GM23338 (cell line): ENCODE data around the gene UFD1. TPM values are rescaled to one million over a fixed set of nuclear protein-coding genes. Genes with fewer than 3 reads are reported as not detected.

Experiments
- ATAC-seq: fragments of 200-7000 bp; cut with Tn5 transposase; 3 replicates; pipeline ENCODE4 v1.9.1; 2020
- DNase-seq: peaks from one replicate; pipeline ENCODE4 v3.0.0-alpha.2; 2015; ENCODE audit warnings: low spot score
- H2AFZ ChIP-seq: fragments of 200-600 bp; sonication (generic); 2 replicates; pipeline ENCODE4 v1.8.0; 2016; ENCODE audit warnings: antibody characterized with exemption, mild to moderate bottlenecking, moderate library complexity
- H3F3A ChIP-seq: fragments of 200-600 bp; sonication (generic); replicated peaks from 2 replicates; pipeline ENCODE4 v1.8.0; 2017; ENCODE audit warnings: antibody characterized with exemption, mixed run types, low read depth
- H3K27ac ChIP-seq: fragments of 200-600 bp; sonication (generic); 2 replicates; pipeline ENCODE4 v1.6.1; 2016; ENCODE audit warnings: low read depth
- H3K27me3 ChIP-seq: fragments of 200-600 bp; sonication (generic); 2 replicates; pipeline ENCODE4 v1.8.0; 2016; ENCODE audit warnings: mild to moderate bottlenecking, mixed run types, moderate library complexity; ENCODE audit not compliant: insufficient read depth
- H3K36me3 ChIP-seq: fragments of 200-600 bp; sonication (generic); 2 replicates; pipeline ENCODE4 v1.8.0; 2016; ENCODE audit warnings: mild to moderate bottlenecking; ENCODE audit not compliant: insufficient read depth
- H3K4me1 ChIP-seq: fragments of 200-600 bp; sonication (generic); 2 replicates; pipeline ENCODE4 v1.8.0; 2016; ENCODE audit warnings: mild to moderate bottlenecking, moderate library complexity; ENCODE audit not compliant: insufficient read depth
- H3K4me2 ChIP-seq: fragments of 200-600 bp; sonication (generic); 2 replicates; pipeline ENCODE4 v1.7.1; 2017; ENCODE audit warnings: mixed run types
- H3K4me3 ChIP-seq: fragments of 200-600 bp; sonication (generic); 2 replicates; pipeline ENCODE4 v1.6.1; 2016; ENCODE audit warnings: mixed run types
- H3K79me2 ChIP-seq: fragments of 200-600 bp; sonication (generic); replicated peaks from 2 replicates; pipeline ENCODE4 v1.8.0; 2017; ENCODE audit warnings: mild to moderate bottlenecking; ENCODE audit not compliant: insufficient read depth
- H3K9me2 ChIP-seq: fragments of 200-600 bp; sonication (generic); 2 replicates; pipeline ENCODE4 v1.8.0; 2017; ENCODE audit not compliant: insufficient read depth
- H4K20me1 ChIP-seq: fragments of 200-600 bp; sonication (generic); replicated peaks from 2 replicates; pipeline ENCODE4 v1.8.0; 2017; ENCODE audit warnings: mild to moderate bottlenecking; ENCODE audit not compliant: insufficient read depth
- H3K27ac Mint-ChIP-seq: 2 replicates; pipeline ENCODE4 v1.8.0; 2020; ENCODE audit warnings: inconsistent platforms, mild to moderate bottlenecking, moderate library complexity, mixed read lengths
- H3K27me3 Mint-ChIP-seq: 3 replicates; pipeline ENCODE4 v1.8.0; 2022; ENCODE audit warnings: low read depth, mild to moderate bottlenecking, moderate library complexity, mixed read lengths, inconsistent platforms; ENCODE audit not compliant: insufficient read depth, poor library complexity
- H3K36me3 Mint-ChIP-seq: 3 replicates; pipeline ENCODE4 v1.8.0; 2021; ENCODE audit warnings: low read depth, mild to moderate bottlenecking, inconsistent platforms, moderate library complexity, mixed read lengths
- H3K4me1 Mint-ChIP-seq: 3 replicates; pipeline ENCODE4 v1.8.0; 2020; ENCODE audit warnings: mild to moderate bottlenecking, inconsistent platforms, mixed read lengths
- H3K4me3 Mint-ChIP-seq: 3 replicates; pipeline ENCODE4 v1.8.0; 2021; ENCODE audit warnings: moderate library complexity, mild to moderate bottlenecking, inconsistent platforms, mixed read lengths
- H3K9me3 Mint-ChIP-seq: 3 replicates; pipeline ENCODE4 v1.8.0; 2020; ENCODE audit warnings: moderate library complexity, mild to moderate bottlenecking, inconsistent platforms, mixed read lengths
- CTCF ChIP-seq, 2 experiments: fragments of 200-600 bp in 1 of 2; sonication (generic) in 1 of 2; conservative IDR thresholded peaks; 2 replicates each; pipeline versions ENCODE4 v1.5.1 to v1.6.1; 2016 to 2017; ENCODE audit warnings: antibody characterized with exemption in 2 of 2, low read depth in 2 of 2, mild to moderate bottlenecking in 2 of 2, moderate library complexity in 1 of 2
- ETS1 ChIP-seq: IDR thresholded peaks from 2 replicates; pipeline ENCODE4 v1.6.1; 2016; ENCODE audit warnings: antibody characterized with exemption
- EZH2phosphoT487 ChIP-seq: fragments of 200-600 bp; sonication (generic); IDR thresholded peaks from one replicate; pipeline ENCODE4 v1.8.1; 2018; ENCODE audit warnings: antibody characterized with exemption; ENCODE audit not compliant: unreplicated experiment
- JUNB ChIP-seq: IDR thresholded peaks from one replicate; pipeline ENCODE4 v1.6.1; 2016; ENCODE audit warnings: antibody characterized with exemption; ENCODE audit not compliant: unreplicated experiment
- NANOG ChIP-seq: IDR thresholded peaks from 2 replicates; pipeline ENCODE4 v1.6.1; 2016; ENCODE audit warnings: antibody characterized with exemption, borderline replicate concordance
- REST ChIP-seq: IDR thresholded peaks from one replicate; pipeline ENCODE4 v1.6.1; 2018; ENCODE audit warnings: antibody characterized with exemption; ENCODE audit not compliant: unreplicated experiment
- STAT1 ChIP-seq: IDR thresholded peaks from one replicate; pipeline ENCODE4 v1.6.1; 2016; ENCODE audit warnings: antibody characterized with exemption; ENCODE audit not compliant: unreplicated experiment
- ZNF114 ChIP-seq: fragments of 250-450 bp; sonication (Bioruptor Pico); IDR thresholded peaks from 2 replicates; pipeline ENCODE4 v1.5.0; 2020; ENCODE audit warnings: mild to moderate bottlenecking, moderate library complexity
- ZNF462 ChIP-seq: fragments of 250-450 bp; sonication (Bioruptor Pico); IDR thresholded peaks from 2 replicates; pipeline ENCODE4 v1.5.0; 2020; ENCODE audit warnings: mild to moderate bottlenecking, moderate library complexity
- polyA plus RNA-seq: library from polyadenylated mRNA; unstranded; fragments of >200 nt; fragmentation: Nextera tagmentation; extraction: Ambion mirVana; gene quantifications from 2 replicates; pipeline ENCODE4 v1.2.1, GENCODE V29; 2016
- total RNA-seq: library from RNA; depleted of rRNA; stranded (reverse); fragments of >200 nt; shearing (Covaris generic); gene quantifications from 2 replicates; pipeline ENCODE4 v1.2.3, GENCODE V29; 2014

The UFD1 gene
- total and polyA plus RNA-seq, 2 experiments from 2014 or later = 53.5 to 93.8 TPM

GRCh38 chr22:19503367-19503766 is 24.4 kb upstream of the UFD1 start:
- Histone ChIP-seq H3K79me2 (no peaks in the 10 kb centered on the region), H3K27me3 (no peaks in the 10 kb centered on the region), H3K4me2 (no peak overlapping the region), H3F3A (0 out of 2 replicates have a peak, but pooled peaks cover 3% of the 10 kb centered on the region), H3K27ac (peak overlapping the region; percentile 26; the same call in 1 of the 2 replicates), H2AFZ (no peak overlapping the region), H4K20me1 (no peaks in the 10 kb centered on the region), H3K9me2 (no peaks in the 10 kb centered on the region), H3K36me3 (no peaks in the 10 kb centered on the region), H3K4me1 (no peaks in the 10 kb centered on the region), H3K4me3 (no peak overlapping the region)
- Mint-ChIP-seq H3K27ac (no peak overlapping the region), H3K9me3 (no peaks in the 10 kb centered on the region), H3K36me3 (peaks cover 24% of the 10 kb centered on the region), H3K4me3 (no peak overlapping the region; the same call in 2 of the 3 replicates), H3K27me3 (peaks cover 8% of the 10 kb centered on the region), H3K4me1 (peaks cover 6% of the 10 kb centered on the region)
- no peak for DNase-seq
- TF ChIP-seq CTCF (conservative IDR thresholded peaks at IDR 0.05; ENCODE audit: low read depth in 2 of 2) (no peak), REST (no peak), NANOG (no peak), ZNF114 (CRISPR knock-in tag) (no peak), ZNF462 (CRISPR knock-in tag) (no peak), JUNB (no peak), STAT1 (no peak), EZH2phosphoT487 (no peak), ETS1 (no peak)
- ATAC-seq = no peak
